Posterior cingulate gyrus (tissue), 11 donors: ENCODE results near the gene CES3.
"Not testable (repeated sequence)": the region's sequence is repeated elsewhere in the genome, so short reads cannot be mapped to it uniquely, and the experiment has no call there.

ENCODE experiments used
- DNase-seq, 10 donors: peaks; one replicate each; pipeline versions ENCODE4 v3.0.0 to v3.0.0-alpha.2; 2020 to 2021; ENCODE audit warnings: mixed read lengths in 3 of 10
- intact Hi-C: fragments of 100-400 bp; cut with DNase I; formaldehyde crosslinking; loops from one replicate; pipeline ENCODE4 v1.15.1; 2023

Gene CES3

DNA sequence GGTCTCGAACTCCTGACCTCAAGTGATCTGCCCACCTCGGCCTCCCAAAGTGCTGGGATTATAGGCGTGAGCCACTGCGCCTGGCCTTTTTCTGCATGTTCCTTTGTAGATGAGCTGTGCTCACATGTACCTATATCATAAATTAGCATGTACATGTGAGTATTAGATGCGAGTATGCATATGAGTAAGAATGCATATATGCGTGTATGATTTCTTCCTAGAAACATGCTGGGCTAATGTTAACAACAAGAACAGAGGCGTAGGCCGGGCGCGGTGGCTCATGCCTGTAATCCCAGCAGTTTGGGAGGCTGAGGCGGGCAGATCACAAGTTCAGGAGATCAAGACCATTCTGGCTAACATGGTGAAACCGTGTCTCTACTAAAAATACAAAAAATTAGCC, 32.5 kb downstream of the CES3 start:
- DNase-seq, intact Hi-C loops: not testable (repeated sequence)

DNA sequence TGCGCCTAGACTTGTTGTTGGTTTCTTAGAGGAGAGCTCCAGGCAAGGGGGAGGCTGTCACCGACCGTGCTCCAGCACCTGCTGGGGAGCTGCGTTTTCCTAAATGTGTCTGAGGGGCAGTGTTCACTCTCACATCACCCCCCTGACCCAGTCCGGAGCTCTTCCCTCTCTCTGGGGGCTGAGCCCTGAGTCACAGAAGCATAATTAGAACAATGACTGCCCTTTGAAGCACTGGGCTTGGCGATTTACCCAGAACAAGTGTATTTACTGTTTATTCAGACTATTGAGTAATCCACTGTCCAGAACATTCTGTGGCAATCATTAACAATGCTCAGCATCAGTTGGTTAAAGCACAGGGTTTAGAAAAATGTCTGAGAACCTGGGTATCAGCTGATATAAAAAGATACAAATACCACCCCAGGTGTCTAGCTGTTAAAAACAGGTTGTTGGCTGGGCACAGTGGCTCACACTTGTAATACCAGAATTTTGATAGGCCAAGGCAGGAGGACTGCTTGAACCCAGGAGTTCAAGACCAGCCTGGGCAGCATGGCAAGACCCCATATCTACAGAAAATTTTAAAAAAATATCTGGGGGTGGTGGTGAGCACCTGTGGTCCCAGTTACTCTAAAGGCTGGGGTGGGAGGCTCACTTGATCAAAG, 35.4 kb downstream of the CES3 start:
- DNase-seq = peak in 9 of 10 donors; percentile 39 to 95 (median 73)
- intact Hi-C loops = no loop called here

DNA sequence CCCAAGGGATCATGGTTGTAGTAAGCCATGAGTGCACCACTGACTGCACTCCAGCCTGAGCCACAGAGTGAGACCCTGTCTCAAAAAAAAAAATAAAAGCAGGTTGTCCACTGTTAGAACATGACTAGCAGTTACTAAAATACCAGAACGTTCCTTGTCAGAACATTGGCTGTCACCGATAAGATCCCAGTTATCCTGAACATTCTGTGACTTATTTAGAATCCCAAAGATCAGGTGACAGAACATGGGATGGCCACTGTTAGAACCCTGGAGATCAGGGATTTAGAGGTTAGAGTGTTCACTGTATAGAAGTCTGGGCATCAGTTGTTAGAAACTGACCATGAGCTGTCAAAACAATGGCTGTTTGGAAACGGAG, 35.9 kb downstream of the CES3 start:
- no peak for DNase-seq
- intact Hi-C loops = no loop called here

DNA sequence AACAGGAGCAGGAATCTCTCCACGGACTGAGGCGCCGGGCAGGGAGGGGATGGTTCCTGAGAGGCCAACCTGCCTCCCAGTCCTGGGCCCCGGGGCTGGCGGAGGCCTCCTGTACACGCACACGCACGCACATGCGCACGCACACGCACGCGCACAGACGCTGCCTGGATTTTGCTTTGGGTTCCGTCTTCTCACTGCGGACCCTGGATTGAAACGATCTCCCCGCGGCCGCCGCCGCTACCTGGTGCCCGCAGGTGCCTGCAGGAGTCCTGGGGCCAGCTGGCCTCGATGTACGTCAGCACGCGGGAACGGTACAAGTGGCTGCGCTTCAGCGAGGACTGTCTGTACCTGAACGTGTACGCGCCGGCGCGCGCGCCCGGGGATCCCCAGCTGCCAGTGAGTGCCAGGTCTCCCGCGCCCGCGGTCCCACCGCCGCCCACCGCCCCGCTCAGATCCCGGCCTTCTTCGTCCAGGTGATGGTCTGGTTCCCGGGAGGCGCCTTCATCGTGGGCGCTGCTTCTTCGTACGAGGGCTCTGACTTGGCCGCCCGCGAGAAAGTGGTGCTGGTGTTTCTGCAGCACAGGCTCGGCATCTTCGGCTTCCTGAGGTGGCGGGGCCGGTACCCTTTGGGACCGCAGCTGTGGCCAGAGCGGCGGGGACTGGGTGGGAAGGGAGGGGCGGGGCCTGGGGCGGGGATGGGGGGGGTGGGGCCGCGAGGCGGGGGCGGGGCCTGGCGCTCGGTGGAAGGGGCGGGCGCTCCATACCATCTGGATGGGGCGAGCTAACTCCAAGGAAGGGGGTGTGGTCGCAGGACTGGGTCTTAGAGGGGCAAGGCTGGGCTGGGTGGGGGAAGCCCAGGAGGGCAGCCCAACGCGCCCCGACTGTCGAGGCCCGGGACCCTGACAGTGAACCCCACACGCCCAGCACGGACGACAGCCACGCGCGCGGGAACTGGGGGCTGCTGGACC, 39.6 kb downstream of the CES3 start:
- intact Hi-C loops = no loop called here
- DNase-seq = peak; percentile 55 to 96 (median 76)

DNA sequence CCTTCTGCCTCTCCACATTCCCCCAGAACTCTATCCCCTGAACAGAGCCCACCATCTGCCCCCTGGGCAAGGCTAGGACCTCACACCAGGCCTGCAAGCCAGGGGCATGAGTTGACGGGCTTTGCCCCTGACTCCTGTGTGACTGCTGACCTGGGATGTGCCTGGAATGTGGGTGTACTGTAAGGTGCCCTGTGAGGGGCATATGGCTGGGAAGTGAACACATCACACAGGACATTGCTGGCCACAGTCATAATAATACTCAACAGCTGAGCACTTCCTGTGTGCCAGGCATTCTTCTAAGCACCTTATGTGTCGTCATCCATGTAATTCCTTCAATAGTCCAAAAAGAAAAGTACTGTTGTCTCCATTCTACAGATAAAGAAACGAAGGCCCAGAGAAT, 40.7 kb downstream of the CES3 start:
- DNase-seq = peak in 1 of 10 donors; percentile 35
- intact Hi-C loops = no loop called here

DNA sequence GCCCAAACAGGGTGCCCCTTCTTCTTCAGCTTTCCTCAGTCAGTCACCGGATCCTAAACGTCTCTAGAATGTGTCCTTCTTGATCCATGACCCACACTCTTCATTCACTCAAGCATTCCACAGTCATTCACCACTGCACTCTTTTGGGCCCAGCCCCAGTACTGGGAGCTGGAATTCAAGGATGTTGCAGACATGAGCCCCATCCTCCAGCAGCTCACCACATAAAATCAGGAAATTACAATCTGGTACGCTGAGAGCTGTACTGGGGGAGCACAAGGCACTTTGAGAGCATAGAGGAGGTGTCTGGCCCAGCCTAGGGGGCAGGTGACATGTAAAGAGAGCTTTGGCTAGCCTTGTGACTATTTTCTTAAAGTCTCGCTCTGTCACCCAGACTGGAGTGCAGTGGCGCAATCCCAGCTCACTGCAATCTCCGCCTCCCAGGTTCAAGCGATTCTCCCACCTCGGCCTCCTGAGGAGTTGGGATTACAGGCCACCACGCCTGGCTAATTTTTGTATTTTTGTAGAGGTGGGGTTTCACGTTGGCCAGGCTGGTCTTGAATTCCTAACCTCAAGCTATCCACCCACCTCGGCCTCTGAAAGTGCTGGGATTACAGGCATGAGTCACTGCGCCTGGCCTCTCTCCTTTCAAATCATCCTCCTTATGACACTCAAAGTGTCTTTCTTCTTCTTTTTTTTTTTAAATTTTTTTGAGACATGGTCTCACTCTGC, 46.0 kb downstream of the CES3 start:
- DNase-seq = peak in 1 of 10 donors; percentile 17
- intact Hi-C loops = no loop called here

DNA sequence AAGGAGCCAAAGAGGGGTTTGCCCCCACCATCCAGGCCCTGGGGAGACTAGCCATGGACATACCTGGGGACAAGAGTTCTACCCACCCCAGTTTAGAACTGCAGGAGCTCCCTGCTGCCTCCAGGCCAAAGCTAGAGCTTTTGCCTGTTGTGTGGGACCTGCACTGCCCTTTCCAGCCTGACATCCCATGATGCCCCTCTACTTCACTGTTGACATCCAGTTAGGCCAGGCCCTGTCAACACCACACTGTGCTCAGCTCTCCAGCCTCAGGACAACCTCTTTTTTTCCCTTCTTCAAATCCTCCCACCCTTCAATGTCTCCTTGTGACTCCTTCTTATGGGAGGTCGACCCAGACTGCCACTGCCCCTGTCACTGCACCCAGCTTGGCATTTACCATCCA, 48.1 kb downstream of the CES3 start:
- peak in 2 of 10 donors; percentile 4 to 39 for DNase-seq
- intact Hi-C loops = no loop called here

DNA sequence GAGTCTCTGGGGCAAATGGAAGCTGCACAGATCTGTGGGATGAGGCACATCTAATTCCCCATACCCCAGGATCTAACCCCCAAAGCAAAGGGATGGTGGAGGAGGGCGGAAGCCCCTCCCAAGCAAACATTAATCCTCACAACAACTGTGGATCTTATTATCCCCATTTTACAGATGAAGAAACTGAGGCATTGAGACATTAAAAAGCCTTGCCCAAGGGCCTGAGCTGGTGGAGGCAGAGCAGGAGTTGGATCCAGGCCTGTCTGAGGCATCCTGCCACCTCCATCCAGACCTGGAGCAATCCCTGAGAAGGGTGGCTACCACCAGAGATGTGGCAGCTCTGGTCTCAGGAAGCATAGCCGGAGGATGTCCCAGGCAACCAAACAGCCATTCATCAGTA, 50.2 kb downstream of the CES3 start:
- intact Hi-C loops = no loop called here

DNA sequence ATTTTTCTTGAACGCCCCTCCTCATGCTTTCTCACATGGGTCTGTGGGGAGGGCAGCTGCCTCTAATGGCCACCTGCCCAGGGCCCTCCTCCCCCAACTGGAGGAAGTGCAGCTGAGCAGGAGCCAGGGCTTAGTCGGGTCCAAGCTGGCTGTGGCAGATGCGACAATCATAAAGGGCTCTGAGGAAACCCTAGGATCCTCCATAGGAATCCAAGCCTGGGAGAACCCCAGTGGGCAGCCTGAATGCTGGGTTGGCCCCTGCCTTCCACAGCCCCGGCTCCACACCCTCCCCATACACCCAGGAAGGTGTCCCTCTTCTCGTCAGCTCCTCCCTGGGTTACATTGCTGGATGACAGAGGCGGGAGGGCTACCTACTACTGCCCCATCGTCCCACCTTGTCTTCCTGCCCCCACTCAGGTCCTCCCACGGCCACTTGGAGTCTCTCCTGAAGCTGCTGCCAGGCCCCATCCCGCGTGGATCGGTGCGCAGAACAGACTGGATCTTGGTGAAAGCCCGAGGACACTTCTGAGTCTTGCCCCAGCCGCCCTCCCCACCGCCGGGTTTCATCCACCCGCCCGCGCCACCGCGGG, 52.3 kb downstream of the CES3 start:
- intact Hi-C loops = no loop called here
- DNase-seq = peak in 9 of 10 donors; percentile 13 to 91 (median 55)

More for the DNA sequence above, 50.2 kb downstream of the CES3 start:
- peak in 2 of 10 donors; percentile 27 to 39 for DNase-seq

DNA sequence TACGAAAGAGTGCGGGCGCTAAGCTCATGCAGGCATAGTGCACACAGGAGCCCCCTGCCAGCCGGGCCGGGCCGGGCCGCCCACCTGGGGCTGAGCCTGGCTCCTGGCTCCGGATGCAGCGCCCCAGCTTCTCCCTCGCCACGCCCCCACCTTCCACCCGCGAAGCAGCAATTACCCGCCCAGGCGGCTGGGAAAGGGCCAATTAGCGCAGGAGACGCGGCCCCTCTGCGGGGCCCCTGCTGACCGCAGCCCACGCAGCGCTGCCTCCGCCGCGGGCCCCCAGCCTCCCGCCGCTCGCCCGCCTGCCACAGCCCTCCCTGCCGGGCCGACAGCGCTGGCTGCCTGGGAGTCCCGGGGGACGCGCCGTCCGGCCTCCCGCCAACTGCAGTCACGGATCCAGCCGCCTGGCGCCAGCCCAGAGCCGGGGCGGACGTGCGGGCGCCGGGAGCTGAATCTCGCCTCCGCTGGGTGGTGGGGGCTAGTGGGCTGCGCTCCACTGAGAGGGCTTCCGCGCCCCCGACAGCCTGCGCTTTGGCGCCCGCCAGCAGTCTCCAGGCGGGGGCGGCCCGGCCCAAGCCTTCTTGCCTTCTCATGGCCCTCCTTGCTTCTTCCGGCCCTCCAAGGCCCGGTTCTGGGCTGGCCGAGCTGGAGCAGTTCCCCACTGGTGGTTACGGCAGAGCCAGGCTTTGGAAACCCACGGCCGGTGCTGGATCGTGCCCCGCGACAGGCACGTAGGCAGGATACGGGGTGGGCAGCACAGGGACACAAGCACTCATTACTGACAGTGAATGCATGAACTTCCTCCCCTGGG, 53.0 kb downstream of the CES3 start:
- intact Hi-C loops = loop anchor here (2.0 kb wide), 1 partner anchor 37 kb away; no protein-coding TSS in a partner anchor
- peak; percentile 42 to 95 (median 72) for DNase-seq

DNA sequence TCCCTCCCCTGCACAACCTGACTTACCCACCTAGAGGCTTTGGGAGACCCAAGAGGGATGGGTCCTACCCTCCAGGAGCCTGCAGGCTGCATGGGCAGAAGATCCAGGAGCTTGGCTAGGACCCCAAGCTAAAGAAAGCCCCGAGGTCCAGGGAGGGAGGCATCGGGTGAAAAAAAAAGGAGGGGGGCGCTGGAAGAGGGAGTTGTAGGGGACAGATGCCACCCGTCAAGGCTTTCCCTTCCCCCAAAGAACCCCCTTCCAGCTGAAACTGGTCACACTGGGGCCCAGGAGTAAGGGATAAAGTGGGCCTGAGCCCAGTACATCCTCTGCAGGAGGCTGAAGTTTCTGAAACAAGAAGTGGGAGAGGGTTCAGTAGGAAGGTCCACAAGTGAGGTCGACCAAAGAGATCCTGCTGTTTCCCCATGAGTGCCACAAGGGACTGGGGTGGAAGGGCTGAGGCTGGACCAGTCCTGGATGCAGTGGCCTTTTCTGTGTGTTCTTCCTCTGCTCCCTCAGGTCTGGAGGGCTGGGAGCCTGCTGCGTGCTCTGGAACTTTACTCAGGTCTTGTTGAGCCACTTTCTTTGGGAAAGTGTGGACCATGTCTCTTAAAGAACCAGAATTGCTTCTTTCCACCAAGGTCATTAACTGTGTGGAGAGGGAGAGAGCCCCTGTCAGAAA, 53.7 kb downstream of the CES3 start:
- intact Hi-C loops = loop anchor here (2.0 to 5.0 kb wide), 3 partner anchors 38 to 143 kb away; partner anchors contain the start of genes FBXL8 and TRADD
- peak in 2 of 10 donors; percentile 39 to 54 for DNase-seq

DNA sequence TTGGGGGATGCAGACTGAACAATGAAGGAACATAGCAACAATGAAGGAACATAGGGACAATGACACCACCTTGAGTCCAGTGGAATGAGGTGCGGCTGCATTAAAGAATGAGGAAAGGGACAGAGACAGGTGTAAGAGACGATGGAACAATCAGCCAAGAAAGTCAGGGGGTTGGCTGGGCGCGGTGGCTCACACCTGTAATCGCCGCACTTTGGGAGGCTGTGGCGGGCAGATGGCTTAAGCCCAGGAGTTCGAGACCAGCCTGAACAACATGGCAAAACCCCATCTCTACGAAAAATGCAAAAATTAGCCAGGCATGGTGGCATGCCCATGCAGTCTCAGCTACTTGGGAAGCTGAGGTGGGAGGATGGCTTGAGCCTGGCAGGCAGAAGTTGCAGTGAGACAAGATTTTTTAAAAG, 54.3 kb downstream of the CES3 start:
- DNase-seq = peak in 1 of 10 donors; percentile 42
- intact Hi-C loops = loop anchor here (2.0 to 5.0 kb wide), 3 partner anchors 39 to 142 kb away; partner anchors contain the start of genes FBXL8 and TRADD

DNA sequence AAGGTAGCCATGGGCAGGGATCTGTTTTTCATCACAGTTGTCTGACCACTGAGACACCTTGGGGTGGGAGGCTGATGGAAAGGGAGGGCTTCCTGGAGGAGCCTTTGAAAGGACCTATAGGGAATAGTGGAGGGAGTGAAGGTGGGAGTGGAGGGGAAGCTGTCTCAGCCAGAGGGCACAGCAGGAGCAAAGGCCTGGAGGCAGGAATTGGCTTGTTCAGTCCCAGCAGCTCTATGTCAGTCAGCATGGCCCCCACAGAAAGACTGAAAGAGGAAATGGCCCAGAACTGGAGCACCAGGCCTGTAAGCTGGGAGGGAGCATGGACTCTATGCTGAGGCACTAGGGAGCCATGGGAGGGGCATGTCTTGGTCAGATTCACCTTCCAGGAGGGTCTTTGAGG, 55.1 kb downstream of the CES3 start:
- DNase-seq = peak in 3 of 10 donors; percentile 1 to 40 (median 6)
- intact Hi-C loops = loop anchor here (5.0 kb wide), 2 partner anchors 86 to 141 kb away; partner anchors contain the start of genes FBXL8 and TRADD

DNA sequence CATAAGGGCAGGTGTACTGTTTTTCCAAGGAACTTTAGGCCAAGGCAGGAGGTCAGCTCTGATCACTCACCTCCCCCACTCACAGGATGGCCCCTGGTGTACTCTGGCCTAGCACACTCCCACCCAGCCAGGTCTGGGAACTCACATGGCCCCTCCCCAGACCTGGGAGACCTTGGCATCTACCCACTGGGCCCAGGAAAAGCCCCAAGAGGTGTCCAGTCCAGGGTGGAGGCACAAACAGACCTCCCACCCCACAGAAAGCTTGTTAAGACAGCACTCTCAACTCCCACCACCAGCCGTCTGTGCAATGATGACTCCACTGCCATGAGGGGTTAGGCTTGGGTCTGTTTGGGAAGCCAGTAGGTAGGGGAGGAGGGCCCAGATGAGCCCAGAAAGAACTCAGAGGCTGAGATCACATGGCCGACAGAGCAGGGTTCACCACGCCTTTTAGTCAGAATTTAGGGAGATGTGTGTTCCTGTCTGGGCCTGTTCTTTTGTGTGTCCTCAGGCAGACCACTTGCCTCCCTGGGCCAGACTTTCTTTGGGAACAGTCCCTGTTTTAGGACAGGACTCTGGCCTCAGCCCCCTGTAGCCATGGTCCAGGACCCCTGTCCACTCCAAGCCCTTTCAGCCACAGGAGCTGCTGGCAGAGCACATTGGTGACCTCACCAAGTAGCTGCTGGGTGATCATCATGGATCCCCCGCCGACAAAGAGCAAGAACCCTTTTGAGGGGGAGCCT, 55.8 kb downstream of the CES3 start:
- DNase-seq = peak in 3 of 10 donors; percentile 4 to 57 (median 7)
- intact Hi-C loops = loop anchor here (5.0 kb wide), 2 partner anchors 85 to 140 kb away; partner anchors contain the start of genes FBXL8 and TRADD

DNA sequence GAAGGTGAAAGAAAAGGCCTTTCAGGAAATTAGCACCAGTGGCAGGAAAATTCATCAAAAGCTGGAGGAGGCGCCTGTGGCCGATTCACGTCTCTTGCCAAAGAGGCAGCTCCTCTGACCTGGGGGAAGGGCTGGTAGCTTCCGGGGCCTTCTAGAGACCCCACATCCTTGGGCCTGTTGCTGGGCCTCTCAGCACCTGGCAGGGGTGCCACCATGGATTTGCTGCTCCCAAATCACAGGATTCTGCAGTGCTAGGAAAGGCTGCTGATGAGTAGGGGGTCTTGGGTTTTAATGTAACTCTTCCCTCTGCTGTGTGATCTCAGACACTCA, 56.3 kb downstream of the CES3 start:
- intact Hi-C loops = loop anchor here (5.0 kb wide), 2 partner anchors 85 to 140 kb away; partner anchors contain the start of genes FBXL8 and TRADD
- DNase-seq = peak in 1 of 10 donors; percentile 45

DNA sequence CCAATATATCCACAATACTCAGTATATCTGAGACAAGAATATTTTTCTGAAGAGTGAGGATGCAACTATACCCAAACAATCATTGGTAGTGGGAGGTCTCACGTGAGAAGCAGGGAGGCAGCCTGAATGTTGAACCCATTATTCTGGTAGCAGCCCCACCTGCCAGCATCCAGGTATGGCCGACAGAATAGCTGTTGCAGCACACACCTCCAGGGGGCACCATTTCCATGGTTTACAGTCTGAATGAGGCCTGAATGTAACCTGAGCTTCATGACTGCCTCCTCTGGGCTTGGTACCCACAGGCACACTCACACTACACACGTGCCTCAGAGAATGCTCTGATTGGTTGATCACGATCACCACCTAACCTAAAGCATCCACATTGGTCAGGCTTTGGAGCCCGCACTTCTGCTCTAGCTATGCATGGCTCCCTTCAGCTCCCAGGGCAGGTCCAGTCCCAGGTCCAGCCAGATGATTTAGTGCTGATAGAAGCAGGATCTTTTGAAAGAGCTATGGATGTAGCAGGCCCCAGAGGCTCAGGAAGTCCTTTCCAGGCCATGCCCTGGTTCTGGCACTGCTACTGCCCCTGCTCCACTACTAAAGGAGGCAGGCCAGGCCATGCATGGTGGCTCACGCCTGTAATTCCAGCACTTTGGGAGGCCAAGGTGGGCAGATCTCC, 56.9 kb downstream of the CES3 start:
- DNase-seq = peak in 9 of 10 donors; percentile 39 to 93 (median 64)
- intact Hi-C loops = loop anchor here (5.0 kb wide), 2 partner anchors 84 to 139 kb away; partner anchors contain the start of genes FBXL8 and TRADD

DNA sequence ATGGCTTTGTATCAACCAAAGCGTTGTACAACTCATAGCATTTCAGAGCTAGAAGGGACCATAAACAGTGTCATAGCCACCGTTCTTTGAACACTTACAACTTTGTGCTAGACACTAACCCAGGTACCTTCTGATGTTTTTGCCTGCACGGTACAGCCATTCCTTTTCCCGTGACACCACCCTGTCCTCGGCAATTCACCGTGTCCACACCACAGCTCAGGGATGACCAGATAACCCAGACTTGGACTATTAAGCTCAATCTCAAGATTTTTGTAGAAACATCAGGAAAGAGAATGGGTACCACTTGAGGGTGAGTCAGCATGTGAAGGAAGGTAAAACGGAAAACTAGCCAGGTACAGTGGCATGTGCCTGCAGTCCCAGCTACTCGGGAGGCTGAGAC, 58.1 kb downstream of the CES3 start:
- intact Hi-C loops = loop anchor here (5.0 kb wide), 2 partner anchors 83 to 138 kb away; partner anchors contain the start of genes FBXL8 and TRADD
- peak in 1 of 10 donors; percentile 7 for DNase-seq
